Myocyte (in vitro differentiated cells): ENCODE results near the gene SCN4B. TPM values are rescaled to one million over a fixed set of nuclear protein-coding genes. Genes with fewer than 3 reads are reported as not detected.
"Not testable (repeated sequence)": the region's sequence is repeated elsewhere in the genome, so short reads cannot be mapped to it uniquely, and the experiment has no call there.

ENCODE experiments used
- DNase-seq: peaks from one replicate; pipeline ENCODE4 v3.0.0-alpha.2; 2012; ENCODE audit warnings: low read depth
- polyA plus RNA-seq: library from polyadenylated mRNA; unstranded; fragments of >200 nt; gene quantifications from one replicate; pipeline ENCODE4 v1.2.1, GENCODE V29; 2012; ENCODE audit warnings: missing spikeins
- total RNA-seq: library from RNA; depleted of rRNA; stranded (reverse); fragments of >200 nt; gene quantifications from 2 replicates; pipeline ENCODE4 v1.2.3, GENCODE V29; 2014

SCN4B gene
- total RNA-seq, result 0.16 TPM in 1 of 2 replicates, not detected in the other
- not detected for polyA plus RNA-seq

- DNase-seq, result peak; percentile 21
Observed at GRCh38 chr11:118152552-118153471, at the start of gene SCN4B. Gene SCN4B (minus strand): TSS chr11:118152823. CDS start chr11:118152673, 150 bp downstream.

GRCh38 chr11:118201966-118202365 is 49.3 kb upstream of the SCN4B start:
- no peak for DNase-seq

GRCh38 chr11:118200901-118201680 is 48.5 kb upstream of the SCN4B start:
- DNase-seq, result no peak

DNA sequence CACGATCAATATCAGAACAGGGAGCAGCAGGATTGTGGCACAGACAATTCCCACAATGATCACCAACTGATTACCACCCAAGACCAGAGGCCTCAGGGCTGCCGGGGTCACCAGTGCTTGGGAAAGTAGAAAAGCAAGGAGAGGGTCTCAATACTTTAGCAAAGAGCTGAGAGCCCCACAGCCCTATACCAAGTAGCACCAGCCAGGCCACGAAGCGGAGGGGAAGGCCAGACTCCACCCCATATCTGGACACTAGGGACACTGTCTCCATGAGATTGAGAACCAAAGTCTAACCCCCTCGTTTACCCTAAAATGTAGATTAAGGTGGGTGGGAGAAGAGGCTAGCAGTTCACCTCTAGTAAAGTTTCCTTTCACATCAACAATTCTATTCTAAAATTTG is 47.9 kb upstream of the SCN4B start:
- no peak for DNase-seq

DNA sequence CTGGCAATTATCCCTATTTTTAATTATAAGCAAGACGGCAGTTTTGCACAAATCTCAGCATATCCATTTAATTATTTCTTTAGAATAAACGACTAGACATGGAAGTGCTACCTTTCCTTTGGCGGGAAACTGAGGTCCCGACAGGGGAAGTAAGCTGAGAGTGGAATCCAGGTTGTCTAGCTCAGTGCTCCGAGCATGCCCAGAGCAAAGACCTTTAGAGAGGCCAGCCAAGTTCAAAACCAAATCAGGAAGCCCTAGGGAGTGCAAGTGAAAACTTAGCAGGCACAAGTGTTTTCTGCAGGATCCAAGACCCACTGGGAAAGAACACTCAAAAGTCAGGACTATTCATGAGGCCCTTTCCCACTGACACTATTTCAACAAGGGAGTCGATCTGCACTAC is 46.5 kb upstream of the SCN4B start:
- DNase-seq, result no peak

DNA sequence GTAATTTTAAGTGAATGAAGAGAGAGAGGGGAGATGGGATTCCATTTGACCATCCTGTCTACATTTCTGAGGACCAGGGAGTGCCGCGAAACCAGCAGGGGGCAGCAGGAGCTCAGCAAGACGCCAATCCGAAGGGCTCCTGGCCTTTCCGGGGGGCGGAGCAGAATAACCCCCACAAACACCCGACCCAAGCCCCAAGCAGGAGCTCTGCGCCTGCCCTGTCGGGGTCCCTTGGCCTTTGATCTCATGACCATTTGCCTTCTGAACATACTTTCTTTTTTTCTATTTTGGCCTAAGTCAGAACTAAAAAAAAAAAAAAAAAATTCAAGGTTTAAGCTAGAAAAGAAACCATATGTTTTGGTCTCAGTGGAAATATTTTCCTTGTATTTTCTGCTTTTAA is 45.7 kb upstream of the SCN4B start:
- peak; percentile 59 for DNase-seq

GRCh38 chr11:118194835-118195627 is 42.4 kb upstream of the SCN4B start:
- DNase-seq, result peak; percentile 79

DNA sequence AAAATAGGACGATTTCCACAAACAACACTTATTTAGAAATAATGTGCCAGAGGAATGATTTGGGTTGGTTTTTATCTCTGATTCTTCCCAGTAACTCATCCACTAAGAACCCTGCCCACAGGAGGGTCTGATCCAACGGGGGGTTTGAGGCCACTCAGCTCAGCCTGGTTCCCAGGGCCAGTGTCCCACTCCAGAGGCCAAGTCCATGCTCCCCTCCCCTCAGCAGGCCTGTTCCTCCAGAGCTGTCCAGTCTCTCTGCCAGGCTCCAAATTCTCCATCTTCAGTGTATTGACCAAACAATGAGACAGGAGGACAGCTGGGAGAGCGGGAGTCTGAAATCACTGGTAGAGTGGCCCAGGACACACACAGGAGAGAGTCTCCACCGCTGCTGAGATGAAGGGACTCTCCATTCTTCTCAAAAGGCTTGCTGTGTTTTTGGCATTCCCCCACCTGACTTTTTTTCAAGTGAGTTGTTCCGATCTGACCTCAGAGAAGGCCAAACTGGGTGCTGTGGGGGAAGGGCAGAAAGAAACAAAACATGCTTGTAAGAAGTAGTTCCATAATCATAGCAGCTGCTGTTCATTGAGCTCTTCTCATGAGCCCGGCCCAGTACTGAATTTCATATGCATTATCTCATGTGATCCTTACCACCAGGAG is 41.4 kb upstream of the SCN4B start:
- DNase-seq, result no peak

DNA sequence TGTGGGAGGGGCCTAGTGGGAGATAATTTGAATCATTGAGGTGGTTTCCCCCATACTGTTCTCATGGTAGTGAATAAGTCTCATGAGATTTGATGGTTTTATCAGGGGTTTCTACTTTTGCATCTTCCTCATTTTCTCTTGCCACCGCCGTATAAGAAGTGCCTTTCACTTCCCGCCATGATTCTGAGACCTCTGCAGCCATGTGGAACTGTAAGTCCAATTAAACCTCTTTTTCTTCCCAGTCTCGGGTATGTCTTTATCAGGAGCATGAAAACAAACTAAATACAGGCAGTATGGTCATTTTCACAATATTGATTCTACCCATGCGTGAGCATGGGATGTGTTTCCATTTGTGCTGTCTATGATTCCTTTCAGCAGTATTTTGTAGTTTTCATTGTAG is 40.2 kb upstream of the SCN4B start:
- not testable (repeated sequence) for DNase-seq

DNA sequence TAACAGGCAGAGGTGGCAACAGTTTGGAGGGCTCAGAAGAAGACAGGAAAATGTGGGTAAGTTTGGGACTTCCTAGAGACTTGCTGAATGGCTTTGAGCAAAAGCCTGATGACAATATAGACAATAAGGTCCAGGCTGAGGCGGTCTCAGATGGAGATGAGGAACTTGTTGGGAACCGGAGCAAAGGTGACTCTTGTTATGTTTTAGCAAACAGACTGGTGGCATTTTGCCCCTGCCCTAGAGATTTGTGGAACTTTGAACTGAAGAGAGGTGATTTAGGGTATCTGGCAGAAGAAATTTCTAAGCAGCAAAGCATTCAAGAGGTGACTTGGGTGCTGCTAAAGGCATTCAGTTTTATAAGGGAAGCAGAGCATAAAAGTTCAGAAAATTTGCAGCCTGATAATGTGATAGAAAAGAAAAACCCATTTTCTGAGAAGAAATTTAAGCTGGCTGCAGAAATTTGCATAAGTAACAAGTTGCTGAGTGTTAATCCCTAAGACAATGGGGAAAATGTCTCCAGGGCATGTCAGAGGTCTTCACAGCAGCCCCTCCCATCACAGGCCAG is 38.4 kb upstream of the SCN4B start:
- not testable (repeated sequence) for DNase-seq

DNA sequence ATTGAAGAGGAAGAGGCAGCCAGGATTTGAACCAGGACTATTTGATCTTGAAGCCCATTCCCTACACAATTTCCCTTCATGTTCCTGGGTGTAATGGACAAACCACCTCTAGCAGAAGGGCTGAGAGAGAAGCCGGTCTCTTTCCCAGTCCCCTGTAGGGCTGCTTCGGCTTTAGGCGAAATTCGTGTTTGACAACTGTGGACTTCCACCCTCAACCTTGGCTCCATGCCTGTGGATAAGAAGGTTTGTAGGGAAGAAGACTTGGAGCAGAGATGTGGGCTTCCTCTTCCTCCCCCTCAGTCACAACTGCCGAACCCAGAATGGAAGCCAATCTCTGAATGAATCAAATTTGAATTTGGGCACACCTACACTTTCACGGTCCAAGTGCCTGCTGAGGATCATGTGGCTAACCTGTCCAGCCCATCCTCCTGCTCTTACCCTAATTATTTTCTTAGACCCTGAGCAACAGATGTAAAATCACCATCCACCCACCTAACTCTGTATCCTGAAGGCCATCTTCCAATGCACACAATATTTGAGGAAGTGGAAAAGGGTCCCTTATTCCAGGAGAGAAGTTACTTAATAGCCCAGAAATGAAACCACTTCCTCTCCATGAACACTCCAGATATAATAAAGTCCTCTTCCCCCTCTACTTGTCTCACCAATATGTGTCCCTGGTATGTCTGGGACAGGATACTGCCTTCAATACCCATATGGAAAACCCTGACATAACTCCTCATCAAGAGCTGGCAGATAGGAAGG is 33.9 kb upstream of the SCN4B start:
- DNase-seq, result no peak

GRCh38 chr11:118184784-118185579 is 32.4 kb upstream of the SCN4B start:
- DNase-seq, result no peak

DNA sequence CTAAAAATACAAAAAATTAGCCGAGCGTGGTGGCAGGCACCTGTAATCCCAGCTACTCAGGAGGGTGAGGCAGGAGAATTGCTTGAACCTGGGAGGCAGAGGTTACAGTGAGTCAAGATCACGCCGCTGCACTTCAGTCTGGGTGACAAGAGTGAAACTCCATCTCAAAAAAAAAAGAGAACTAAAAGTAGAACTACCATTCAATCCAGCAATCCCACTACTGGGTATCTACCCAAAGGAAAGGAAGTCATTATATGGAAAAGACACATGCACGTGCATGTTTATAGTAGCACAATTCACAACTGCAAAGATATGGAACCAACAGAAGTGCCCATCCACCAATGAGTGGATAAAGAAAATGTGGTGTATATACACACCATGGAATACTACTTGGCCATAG is 31.1 kb upstream of the SCN4B start:
- not testable (repeated sequence) for DNase-seq

- DNase-seq, result peak; percentile 60
Observed at GRCh38 chr11:118180300-118180703, 27.7 kb upstream of the SCN4B start.

- DNase-seq, result no peak
Observed at GRCh38 chr11:118176778-118177134, 24.1 kb upstream of the SCN4B start.

DNA sequence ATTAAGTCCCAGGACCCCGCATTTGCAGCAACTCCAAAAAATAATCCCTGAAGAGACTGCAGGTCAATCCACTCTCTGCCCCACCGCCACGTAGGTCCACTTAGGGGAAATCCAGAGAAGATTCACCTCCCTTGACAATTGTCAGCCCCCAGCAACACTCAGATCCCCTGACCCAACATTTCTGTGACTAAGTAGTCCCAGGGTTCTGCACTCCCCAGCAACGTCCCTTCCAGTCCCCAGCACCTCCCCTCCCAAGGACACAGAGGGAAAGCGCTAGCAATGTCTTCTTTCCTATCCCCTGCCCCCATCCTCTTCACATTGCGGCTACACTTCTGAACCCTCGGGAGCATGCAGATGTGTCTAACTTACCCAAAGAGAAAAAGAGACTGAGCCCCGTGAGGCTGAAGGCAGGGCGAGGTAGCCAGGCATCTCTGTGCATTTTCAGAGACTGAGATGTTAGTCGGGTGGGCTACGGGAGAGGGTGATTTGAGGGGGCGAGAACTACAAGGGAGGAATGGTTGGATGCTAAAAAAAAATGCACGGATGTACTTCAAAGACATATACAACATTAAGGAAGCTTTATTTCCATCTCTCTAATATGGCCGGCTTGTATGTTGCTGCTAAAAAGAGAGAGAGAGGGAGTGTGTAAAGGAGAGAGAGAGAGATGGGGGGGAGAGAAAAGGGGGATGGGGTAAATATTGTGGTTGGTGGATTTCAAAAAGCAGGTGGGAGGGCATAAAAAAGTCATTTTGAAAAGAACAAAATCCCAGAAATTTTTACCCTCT is 23.6 kb upstream of the SCN4B start, which contains the start of gene SCN2B:
TSS of gene SCN2B (minus strand) at position 647 of the 785 bp plus-strand sequence. CDS start at position 439, 208 bp downstream.
- no peak for DNase-seq

DNA sequence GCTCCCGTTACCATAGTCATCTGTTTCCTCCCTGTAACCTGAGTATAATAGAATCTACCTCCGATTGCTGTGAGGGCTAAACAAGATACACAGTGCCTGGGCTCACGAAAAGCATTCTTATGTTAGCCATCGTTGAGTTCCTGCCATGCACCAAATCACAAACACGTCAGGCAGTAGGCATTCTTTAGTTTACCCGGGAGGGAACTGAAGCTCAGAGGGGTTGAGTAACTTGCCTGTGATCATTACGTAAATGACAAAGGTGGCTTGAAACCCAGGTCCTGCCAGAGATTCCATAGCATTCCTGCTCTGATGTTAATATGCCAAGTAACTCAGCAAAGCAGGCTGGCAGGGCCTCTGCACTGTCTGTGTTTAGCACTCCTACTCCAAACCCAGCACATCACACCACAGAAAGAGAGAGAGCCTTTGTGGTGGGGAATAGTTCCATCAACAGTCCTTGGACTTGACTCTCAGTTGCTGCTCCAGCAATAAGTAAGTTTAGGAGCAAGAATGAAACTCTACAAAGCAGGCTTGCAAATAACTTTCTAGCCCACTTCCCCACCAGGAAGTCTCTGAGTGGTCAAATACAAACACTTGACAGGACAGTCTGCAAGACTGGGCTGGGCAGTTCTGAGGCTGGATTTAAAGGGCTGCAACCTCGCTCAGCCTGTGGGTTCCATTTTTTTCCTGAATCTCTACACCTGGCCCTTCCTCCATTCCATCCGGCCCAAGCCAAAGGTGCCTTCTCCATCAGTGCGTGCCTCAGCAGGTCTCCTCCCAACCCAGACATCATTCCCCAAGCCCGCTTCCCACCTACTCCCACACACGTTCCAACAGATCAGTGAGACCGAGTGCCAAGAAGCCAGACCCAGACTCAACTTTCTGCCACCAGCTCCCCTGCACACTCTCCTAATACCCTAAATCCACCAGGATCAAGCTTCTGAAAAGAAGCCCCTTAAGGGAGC is 22.7 kb upstream of the SCN4B start:
- DNase-seq, result no peak
